Esophagus muscularis mucosa (tissue), 3 donors: ENCODE data around the gene GTPBP3.

Experiments
- CTCF ChIP-seq, 3 experiments: fragments of 200-600 bp in 2 of 3; fragments of 450-650 bp in 1 of 3; sonication (generic) in 2 of 3; IDR thresholded peaks; one replicate each; pipeline ENCODE4 v1.5.1; 2017 to 2019; ENCODE audit warnings: antibody characterized with exemption in 3 of 3, mild to moderate bottlenecking in 2 of 3, moderate library complexity in 1 of 3
- POLR2A ChIP-seq: fragments of 450-650 bp; IDR thresholded peaks from one replicate; pipeline ENCODE4 v1.6.1; 2017; ENCODE audit warnings: antibody characterized with exemption, moderate library complexity, mild to moderate bottlenecking, low read depth

GRCh38 chr19:17370026-17370587 is 32.8 kb downstream of the GTPBP3 start:
- TF ChIP-seq POLR2A = no peak
- TF ChIP-seq CTCF (IDR thresholded peaks at IDR 0.05) = no peak
